HUDEP-2 (cell line): ENCODE results near the gene ATP7B.
A peak's percentile ranks its signal among the peaks of the same experiment; 100 is the strongest.

Source experiments
- DNase-seq, 76 experiments: peaks; one replicate each; lab custom pipeline; 2025; ENCODE audit not compliant: unreplicated experiment in 76 of 76; lab: John Stamatoyannopoulos, UW

The ATP7B gene

DNA sequence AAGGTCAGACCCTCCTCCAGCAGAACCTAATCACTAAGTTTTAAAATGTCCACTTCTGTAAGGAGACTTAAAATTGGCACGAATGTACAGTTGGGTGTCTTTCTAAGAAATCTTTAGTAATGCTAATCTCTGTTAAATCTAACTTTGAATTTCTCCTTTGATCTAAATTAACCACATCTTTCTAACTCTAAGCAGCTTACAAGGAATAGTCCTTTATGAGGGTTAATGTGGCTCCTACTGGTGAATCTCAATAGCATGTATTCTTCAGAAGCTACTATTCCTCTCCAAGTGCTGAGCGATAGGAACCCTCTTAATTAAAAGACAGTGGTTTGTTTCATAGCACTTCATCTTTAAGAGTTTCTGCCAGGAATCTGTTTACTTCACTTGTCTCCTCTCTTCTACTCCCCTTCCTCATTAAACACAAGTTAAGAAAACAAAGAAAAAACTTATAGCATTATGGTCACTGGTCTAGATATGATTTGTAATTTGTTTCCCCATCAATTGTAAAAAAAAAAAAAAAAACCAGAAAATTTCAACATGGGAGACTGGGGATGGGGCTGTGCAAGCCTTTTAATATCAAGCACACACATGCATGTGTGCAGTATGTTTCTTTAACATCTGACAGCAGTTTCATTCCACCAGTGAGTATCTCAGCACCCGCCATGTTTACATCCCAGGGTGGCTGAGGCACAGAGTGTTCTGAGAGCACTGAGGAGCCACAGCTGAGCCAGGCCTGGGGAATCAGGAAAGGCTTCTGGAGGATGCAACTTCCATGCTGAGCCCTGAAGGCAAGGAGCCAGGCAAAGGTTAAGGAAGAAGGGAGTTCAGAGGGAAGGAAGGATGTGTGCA, 57.7 kb downstream of the ATP7B start:
- no peak for DNase-seq

- DNase-seq: no peak
Measured at GRCh38 chr13:51950722-51951121, 60.5 kb downstream of the ATP7B start.

GRCh38 chr13:51946163-51946669, 65.0 kb downstream of the ATP7B start:
- DNase-seq: no peak

DNA sequence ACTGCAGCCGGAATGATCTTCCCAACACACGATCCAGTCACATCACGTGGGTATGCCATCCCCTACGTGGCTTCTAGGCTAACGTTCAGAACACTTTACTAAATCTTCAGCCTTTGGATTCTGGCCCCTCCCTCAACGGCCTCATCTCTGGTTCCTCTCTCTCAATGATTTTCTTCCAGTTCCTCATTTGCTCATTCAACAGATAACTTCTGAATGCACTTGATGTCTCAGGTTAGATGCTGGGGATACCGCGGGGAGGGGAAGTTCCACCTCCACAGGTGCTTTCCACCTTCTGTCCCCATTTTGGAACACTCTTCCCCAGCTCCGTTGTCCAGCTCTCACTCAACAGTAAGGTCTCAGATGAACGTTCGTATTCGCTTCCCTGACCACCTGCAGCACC, 66.1 kb downstream of the ATP7B start:
- no peak for DNase-seq

- no peak for DNase-seq
Measured at GRCh38 chr13:51944428-51944827, 66.8 kb downstream of the ATP7B start.

DNA sequence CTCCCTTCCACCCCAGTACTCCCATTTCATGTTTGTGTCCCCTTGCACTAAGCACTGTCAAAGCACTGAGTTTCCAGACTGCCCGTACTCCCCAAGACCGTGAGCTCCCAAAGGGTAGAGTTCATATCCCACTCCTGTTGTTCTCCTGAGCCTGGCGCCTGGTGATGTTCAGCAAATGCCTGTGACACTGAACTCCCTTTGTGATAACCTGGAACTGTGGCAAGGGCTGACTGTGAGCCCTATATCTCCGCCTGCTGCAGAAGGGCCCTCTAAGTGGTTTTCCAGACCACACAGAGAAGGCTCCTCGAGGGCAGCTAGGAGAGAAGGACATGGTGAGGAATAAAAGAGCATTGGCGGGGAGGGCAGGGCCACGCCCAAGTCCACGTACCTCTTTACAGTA, 67.5 kb downstream of the ATP7B start:
- no peak for DNase-seq

DNA sequence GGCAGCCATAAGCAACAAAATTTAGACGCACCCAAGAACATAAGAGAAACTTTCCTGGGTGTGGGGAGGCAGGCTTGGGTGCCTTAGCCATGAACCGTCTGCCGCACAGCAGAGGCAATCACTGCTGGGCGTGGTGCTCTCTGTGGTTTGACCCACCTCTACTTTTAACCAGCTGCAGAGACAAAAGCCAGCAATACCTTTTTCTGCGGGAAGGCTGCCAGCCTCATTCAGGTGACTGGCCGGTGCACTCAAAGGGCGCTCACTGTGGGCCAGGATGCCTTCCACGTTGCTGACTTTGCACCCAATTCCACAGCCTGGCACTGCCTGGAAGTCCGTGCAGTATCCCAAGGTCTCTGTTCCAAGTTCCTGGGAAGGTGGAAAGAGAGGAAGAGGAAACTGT, 69.1 kb downstream of the ATP7B start:
- no peak for DNase-seq

GRCh38 chr13:51938454-51938853, 72.8 kb downstream of the ATP7B start:
- peak in 60 of 76 experiments; percentile 2 to 78 (median 39) for DNase-seq

DNA sequence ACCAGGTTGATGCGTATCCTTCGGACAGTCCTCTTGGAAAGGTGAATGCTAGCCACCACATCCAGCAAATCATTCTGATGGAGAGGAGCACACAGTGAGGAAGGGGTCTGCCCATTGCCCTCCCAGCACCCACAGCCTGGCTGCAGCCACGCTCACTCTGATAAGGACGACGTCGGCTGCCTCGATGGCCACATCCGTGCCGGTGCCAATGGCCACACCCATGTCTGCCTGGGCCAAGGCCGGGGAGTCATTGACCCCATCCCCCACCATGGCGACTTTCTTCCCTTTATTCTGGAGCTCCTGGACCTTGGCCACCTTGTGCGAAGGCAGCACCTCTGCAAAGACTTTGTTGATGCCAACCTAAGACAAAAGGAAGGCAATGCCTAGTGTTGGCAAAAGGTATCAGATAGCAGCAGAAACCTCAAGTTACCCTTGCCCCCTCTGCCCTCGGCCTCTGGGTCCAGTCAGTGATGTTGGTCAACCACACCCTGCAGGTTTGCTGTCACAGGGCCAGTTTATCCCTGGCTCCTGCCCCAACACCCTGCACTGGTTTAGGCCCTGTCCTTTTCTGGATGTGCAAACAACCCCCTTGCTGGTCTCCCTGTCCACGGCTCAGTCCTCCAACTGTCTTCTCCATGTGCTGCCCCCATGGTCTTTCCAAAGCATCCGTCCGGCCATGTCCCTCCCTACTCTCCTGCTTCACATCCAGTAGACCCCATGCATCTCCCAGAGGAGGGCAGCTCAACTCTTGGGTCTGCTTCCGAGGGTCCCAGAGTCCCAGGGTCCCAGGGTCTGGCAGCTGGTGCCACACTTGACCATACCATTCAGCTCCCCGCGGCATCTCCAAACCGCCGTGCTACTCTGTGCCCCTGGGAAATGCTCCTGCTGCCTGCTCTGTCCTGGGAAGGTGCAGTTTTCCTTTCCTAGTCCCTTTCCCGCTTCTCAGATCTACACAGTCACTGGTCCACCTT, 73.6 kb downstream of the ATP7B start:
- no peak for DNase-seq

- peak in 33 of 76 experiments; percentile 3 to 60 (median 24) for DNase-seq
Measured at GRCh38 chr13:51935326-51936171, 75.7 kb downstream of the ATP7B start.

DNA sequence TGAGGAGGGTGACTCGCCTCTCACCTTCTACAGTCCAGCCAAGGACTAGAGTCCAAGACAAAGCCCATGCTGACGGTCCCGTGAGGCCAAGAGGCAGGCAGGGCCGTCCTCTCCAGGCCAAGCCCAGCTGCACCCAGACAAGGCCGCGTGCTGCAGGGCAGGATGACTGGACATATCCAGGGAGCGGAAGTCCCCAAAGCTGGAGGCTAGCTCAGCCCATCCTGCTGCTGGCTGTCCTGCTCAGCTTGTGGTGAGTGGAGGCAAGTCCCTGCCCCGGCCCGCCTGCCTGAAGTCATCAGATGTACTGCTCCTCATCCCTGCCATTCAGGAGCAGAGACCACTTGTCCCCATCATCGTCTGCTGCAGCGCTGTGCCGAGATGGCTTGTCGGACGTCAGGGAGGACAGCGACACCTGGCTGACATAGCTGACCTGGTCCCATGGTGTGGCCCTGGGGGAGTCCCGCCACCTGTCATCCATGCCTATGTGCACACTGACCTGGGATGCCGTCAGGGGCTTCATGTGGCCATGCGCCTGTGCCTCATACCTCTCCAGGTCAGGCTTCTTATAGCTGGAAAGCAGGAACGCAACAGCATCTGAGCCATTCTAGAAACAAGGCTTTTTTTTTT, 76.7 kb downstream of the ATP7B start:
- no peak for DNase-seq

DNA sequence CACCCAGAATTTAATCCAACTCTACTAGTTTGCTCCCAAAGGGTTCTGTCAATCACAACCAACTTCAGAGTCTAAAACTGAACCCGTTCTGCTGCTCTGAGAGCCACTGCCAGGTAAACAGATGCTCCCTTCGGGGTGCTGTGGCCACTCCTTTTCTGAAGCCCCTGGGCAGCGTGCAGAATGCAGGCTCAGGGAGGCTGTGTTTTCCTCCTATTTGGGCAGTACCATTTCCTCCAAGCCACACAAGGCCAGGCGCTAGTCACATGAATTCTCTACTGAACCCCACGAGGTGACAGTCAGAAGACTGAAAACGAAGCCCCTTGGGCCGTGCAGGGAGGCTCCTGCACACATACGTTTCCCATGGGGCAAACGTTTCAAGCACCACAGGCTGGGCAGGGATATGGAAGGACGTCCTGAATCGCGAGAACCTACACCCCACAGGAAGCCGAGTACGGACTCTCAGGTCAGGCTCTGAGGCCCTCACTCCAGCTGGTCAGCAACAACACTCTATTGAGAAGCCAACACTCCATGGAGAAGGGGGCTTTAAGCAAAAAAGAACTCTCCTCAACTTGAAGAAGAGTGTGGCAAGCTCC, 77.7 kb downstream of the ATP7B start:
- DNase-seq: no peak

- DNase-seq: no peak
Measured at GRCh38 chr13:51932231-51932630, 79.0 kb downstream of the ATP7B start.

- no peak for DNase-seq
Measured at GRCh38 chr13:51931606-51932005, 79.6 kb downstream of the ATP7B start.

DNA sequence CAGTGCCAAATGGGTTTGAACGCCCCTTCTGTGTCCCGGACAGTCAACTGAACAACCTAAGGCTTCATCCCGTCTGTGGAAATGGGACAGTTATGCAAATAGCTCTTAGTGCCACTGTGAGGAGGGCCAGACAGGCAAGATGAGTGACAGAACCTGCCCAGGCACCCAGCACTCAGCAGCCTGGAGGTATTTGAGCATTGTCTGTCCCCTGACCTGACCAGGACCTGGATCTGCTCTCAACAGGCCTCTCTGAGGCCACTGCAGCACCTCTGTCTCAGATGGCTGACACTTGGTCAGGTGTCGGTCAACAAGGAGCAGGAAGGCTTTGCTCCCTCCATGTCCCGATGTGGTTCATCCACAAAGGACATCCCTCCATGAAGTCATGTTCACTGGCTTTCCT, 81.6 kb downstream of the ATP7B start:
- no peak for DNase-seq

- DNase-seq: no peak
Measured at GRCh38 chr13:51928231-51928630, 83.0 kb downstream of the ATP7B start.

- DNase-seq: no peak
Measured at GRCh38 chr13:51927129-51927528, 84.1 kb downstream of the ATP7B start.

DNA sequence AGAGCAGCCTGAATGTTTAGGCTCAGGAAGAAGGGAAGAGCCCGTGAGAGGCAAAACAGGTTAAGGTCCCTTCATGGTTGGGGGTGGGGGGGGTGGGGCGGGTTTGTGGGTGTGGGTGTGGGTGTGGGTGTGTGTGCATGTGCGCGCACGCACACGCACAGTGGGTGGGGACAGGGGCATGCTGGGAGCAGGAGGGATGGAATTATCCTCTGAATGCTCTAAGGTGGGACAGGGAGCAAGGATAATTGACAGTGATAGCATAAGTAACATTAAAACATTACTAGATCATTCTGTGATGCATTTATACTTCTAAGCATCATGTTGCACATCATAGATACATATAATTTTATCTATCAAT, 84.7 kb downstream of the ATP7B start:
- DNase-seq: peak in 4 of 76 experiments; percentile 12 to 17 (median 14)

- DNase-seq: no peak
Measured at GRCh38 chr13:51925865-51926527, 85.3 kb downstream of the ATP7B start.
